Measurements from ENCODE around the gene PDE4D. TPM values are rescaled to one million over a fixed set of nuclear protein-coding genes. Genes with fewer than 3 reads are reported as not detected.

Gene PDE4D
- total RNA-seq, 1 donor from 2014 or later = 14.2 TPM

- no peaks in the 10 kb centered on the region for H3K36me3 ChIP-seq (ENCODE audit: insufficient read depth, low read length)
Measured at GRCh38 chr5:58929726-58930125, 963.8 kb downstream of the PDE4D start.

GRCh38 chr5:58927938-58928337 lies 965.6 kb downstream of the PDE4D start:
- H3K4me2 ChIP-seq (ENCODE audit: low read length) = no peak overlapping the region
- FAIRE-seq = no peak
- H3K4me1 Mint-ChIP-seq (ENCODE audit: low read depth, unreplicated experiment) = peaks cover 17% of the 10 kb centered on the region
- no peaks in the 10 kb centered on the region for H3K79me2 ChIP-seq (ENCODE audit: insufficient read depth, low read length)
- no peak overlapping the region for H2AFZ ChIP-seq (ENCODE audit: low read depth, low read length)
- no peak for DNase-seq (ENCODE audit: low read depth)
- H3K9me3 Mint-ChIP-seq (ENCODE audit: unreplicated experiment) = no peaks in the 10 kb centered on the region
- H3K9ac ChIP-seq (ENCODE audit: low read length) = no peak overlapping the region
- H3K9me3 ChIP-seq (ENCODE audit: insufficient read depth, low read depth, low read length) = no peaks in the 10 kb centered on the region
- H3K27me3 ChIP-seq (ENCODE audit: insufficient read depth, low read length) = no peaks in the 10 kb centered on the region
- no peak overlapping the region for H3K4me3 Mint-ChIP-seq (ENCODE audit: unreplicated experiment)
- H3K36me3 ChIP-seq (ENCODE audit: insufficient read depth, low read length) = no peaks in the 10 kb centered on the region
- H4K20me1 ChIP-seq (ENCODE audit: insufficient read depth, low read length) = no peaks in the 10 kb centered on the region
- no peaks in the 10 kb centered on the region for H3K36me3 Mint-ChIP-seq (ENCODE audit: low read depth, unreplicated experiment)
- no peak overlapping the region for H3K27ac Mint-ChIP-seq (ENCODE audit: unreplicated experiment)
- H3K27ac ChIP-seq (ENCODE audit: low read depth, low read length) = no peak overlapping the region
- no peak overlapping the region for H3K4me3 ChIP-seq (ENCODE audit: insufficient read depth, low read depth, low read length)
- no peak for TF ChIP-seq EZH2 (IDR thresholded peaks at IDR 0.05; ENCODE audit: insufficient read depth, low read length)
- TF ChIP-seq CTCF (IDR thresholded peaks at IDR 0.05; ENCODE audit: insufficient read depth, low read depth, low read length) = no peak
- no peaks in the 10 kb centered on the region for H3K27me3 Mint-ChIP-seq (ENCODE audit: low read depth, unreplicated experiment)
- H3K4me1 ChIP-seq (ENCODE audit: insufficient read depth, low read length) = peaks cover 7% of the 10 kb centered on the region

More at GRCh38 chr5:58929726-58930125, 963.8 kb downstream of the PDE4D start:
- Histone ChIP-seq H3K27me3 (ENCODE audit: insufficient read depth, low read length) (no peaks in the 10 kb centered on the region), H3K4me1 (ENCODE audit: insufficient read depth, low read length) (no peaks in the 10 kb centered on the region), H3K9ac (ENCODE audit: low read length) (no peak overlapping the region), H4K20me1 (ENCODE audit: insufficient read depth, low read length) (no peaks in the 10 kb centered on the region), H2AFZ (ENCODE audit: low read depth, low read length) (peak overlapping the region; percentile 14), H3K9me3 (ENCODE audit: insufficient read depth, low read depth, low read length) (no peaks in the 10 kb centered on the region), H3K27ac (ENCODE audit: low read depth, low read length) (no peak overlapping the region), H3K4me2 (ENCODE audit: low read length) (no peak overlapping the region), H3K4me3 (ENCODE audit: insufficient read depth, low read depth, low read length) (no peak overlapping the region), H3K79me2 (ENCODE audit: insufficient read depth, low read length) (no peaks in the 10 kb centered on the region)
- no peaks in the 10 kb centered on the region for H3K9me3 Mint-ChIP-seq (ENCODE audit: unreplicated experiment)
- no peaks in the 10 kb centered on the region for H3K36me3 Mint-ChIP-seq (ENCODE audit: low read depth, unreplicated experiment)
- H3K27me3 Mint-ChIP-seq (ENCODE audit: low read depth, unreplicated experiment) = no peaks in the 10 kb centered on the region
- FAIRE-seq = no peak
- H3K4me3 Mint-ChIP-seq (ENCODE audit: unreplicated experiment) = no peak overlapping the region
- peak; percentile 40 for DNase-seq (ENCODE audit: low read depth)
- peak overlapping the region; percentile 42 for H3K27ac Mint-ChIP-seq (ENCODE audit: unreplicated experiment)
- no peak for TF ChIP-seq EZH2 (IDR thresholded peaks at IDR 0.05; ENCODE audit: insufficient read depth, low read length)
- TF ChIP-seq CTCF (IDR thresholded peaks at IDR 0.05; ENCODE audit: insufficient read depth, low read depth, low read length) = no peak
- peaks cover 22% of the 10 kb centered on the region for H3K4me1 Mint-ChIP-seq (ENCODE audit: low read depth, unreplicated experiment)

- no peak overlapping the region for H3K4me3 ChIP-seq (ENCODE audit: insufficient read depth, low read depth, low read length)
- Mint-ChIP-seq H3K4me3 (ENCODE audit: unreplicated experiment) (no peak overlapping the region), H3K36me3 (ENCODE audit: low read depth, unreplicated experiment) (no peaks in the 10 kb centered on the region), H3K27me3 (ENCODE audit: low read depth, unreplicated experiment) (no peaks in the 10 kb centered on the region), H3K4me1 (ENCODE audit: low read depth, unreplicated experiment) (peaks cover 17% of the 10 kb centered on the region), H3K9me3 (ENCODE audit: unreplicated experiment) (no peaks in the 10 kb centered on the region), H3K27ac (ENCODE audit: unreplicated experiment) (no peak overlapping the region)
- no peak overlapping the region for H3K27ac ChIP-seq (ENCODE audit: low read depth, low read length)
- DNase-seq (ENCODE audit: low read depth) = no peak
- no peaks in the 10 kb centered on the region for H4K20me1 ChIP-seq (ENCODE audit: insufficient read depth, low read length)
- no peak overlapping the region for H2AFZ ChIP-seq (ENCODE audit: low read depth, low read length)
- H3K79me2 ChIP-seq (ENCODE audit: insufficient read depth, low read length) = no peaks in the 10 kb centered on the region
- H3K4me1 ChIP-seq (ENCODE audit: insufficient read depth, low read length) = peaks cover 14% of the 10 kb centered on the region
- FAIRE-seq = no peak
- no peaks in the 10 kb centered on the region for H3K9me3 ChIP-seq (ENCODE audit: insufficient read depth, low read depth, low read length)
- no peaks in the 10 kb centered on the region for H3K27me3 ChIP-seq (ENCODE audit: insufficient read depth, low read length)
- H3K9ac ChIP-seq (ENCODE audit: low read length) = no peak overlapping the region
- H3K36me3 ChIP-seq (ENCODE audit: insufficient read depth, low read length) = no peaks in the 10 kb centered on the region
- TF ChIP-seq EZH2 (IDR thresholded peaks at IDR 0.05; ENCODE audit: insufficient read depth, low read length) (no peak), CTCF (IDR thresholded peaks at IDR 0.05; ENCODE audit: insufficient read depth, low read depth, low read length) (no peak)
- no peak overlapping the region for H3K4me2 ChIP-seq (ENCODE audit: low read length)
Measured at GRCh38 chr5:58927181-58927580, 966.3 kb downstream of the PDE4D start.

Measured in astrocyte (in vitro differentiated cells and primary cell).